Cardiac fibroblast (primary cell): ENCODE results near the gene CDK2AP2.

Source experiments
- DNase-seq, 2 donors: peaks; one replicate each; pipeline versions ENCODE4 v3.0.0 to v3.0.0-alpha.2; 2010; ENCODE audit warnings: low read depth in 2 of 2
- H3K4me3 ChIP-seq, 2 donors: replicated peaks in 1 of 2; 1 replicate in 1 of 2; 2 replicates in 1 of 2; pipeline ENCODE4 v1.5.1; 2011; ENCODE audit warnings: low read depth in 2 of 2, low read length in 2 of 2, mild to moderate bottlenecking in 2 of 2, moderate library complexity in 1 of 2
- TF ChIP-seq, protein P1 (sequence below): IDR thresholded peaks from one replicate; pipeline ENCODE4 v1.5.1; 2011; ENCODE audit warnings: low read depth, mild to moderate bottlenecking, low read length, inconsistent platforms

Gene CDK2AP2

GRCh38 chr11:67544616-67545242 is 36.8 kb upstream of the CDK2AP2 start:
- DNase-seq, result peak in 1 of 2 donors; percentile 6
- TF ChIP-seq, protein P1, sequence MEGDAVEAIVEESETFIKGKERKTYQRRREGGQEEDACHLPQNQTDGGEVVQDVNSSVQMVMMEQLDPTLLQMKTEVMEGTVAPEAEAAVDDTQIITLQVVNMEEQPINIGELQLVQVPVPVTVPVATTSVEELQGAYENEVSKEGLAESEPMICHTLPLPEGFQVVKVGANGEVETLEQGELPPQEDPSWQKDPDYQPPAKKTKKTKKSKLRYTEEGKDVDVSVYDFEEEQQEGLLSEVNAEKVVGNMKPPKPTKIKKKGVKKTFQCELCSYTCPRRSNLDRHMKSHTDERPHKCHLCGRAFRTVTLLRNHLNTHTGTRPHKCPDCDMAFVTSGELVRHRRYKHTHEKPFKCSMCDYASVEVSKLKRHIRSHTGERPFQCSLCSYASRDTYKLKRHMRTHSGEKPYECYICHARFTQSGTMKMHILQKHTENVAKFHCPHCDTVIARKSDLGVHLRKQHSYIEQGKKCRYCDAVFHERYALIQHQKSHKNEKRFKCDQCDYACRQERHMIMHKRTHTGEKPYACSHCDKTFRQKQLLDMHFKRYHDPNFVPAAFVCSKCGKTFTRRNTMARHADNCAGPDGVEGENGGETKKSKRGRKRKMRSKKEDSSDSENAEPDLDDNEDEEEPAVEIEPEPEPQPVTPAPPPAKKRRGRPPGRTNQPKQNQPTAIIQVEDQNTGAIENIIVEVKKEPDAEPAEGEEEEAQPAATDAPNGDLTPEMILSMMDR, result no peak

GRCh38 chr11:67543585-67543984 is 35.6 kb upstream of the CDK2AP2 start:
- TF ChIP-seq, protein P1, result no peak

More at GRCh38 chr11:67544616-67545242, 36.8 kb upstream of the CDK2AP2 start:
- no peak overlapping the region for H3K4me3 ChIP-seq

GRCh38 chr11:67542971-67543370 is 35.0 kb upstream of the CDK2AP2 start:
- H3K4me3 ChIP-seq, result no peak overlapping the region
- TF ChIP-seq, protein P1, result no peak
- no peak for DNase-seq

More at GRCh38 chr11:67543585-67543984, 35.6 kb upstream of the CDK2AP2 start:
- no peak overlapping the region for H3K4me3 ChIP-seq
- DNase-seq, result no peak

DNA sequence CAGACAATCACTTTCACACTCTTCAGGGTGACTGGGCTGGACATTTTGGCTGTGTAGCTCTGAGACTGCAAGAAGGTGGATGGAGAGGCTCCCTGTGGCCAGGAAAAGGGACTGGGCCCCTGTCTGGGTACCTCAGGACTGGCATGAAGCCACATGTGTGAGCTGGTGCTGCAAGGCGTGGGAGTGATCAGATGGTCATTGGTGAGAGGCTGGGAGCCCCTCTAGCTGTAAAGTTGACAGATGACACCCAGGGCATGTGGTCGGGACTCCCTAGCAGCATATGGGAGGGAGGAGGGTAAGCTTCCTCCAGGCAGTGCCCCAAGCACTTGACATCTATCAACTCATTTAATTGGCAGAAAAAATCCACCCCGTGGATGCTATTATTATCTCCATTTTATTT is 34.2 kb upstream of the CDK2AP2 start:
- TF ChIP-seq, protein P1, result no peak
- DNase-seq, result no peak

GRCh38 chr11:67541198-67541597 is 33.2 kb upstream of the CDK2AP2 start:
- H3K4me3 ChIP-seq, result no peak overlapping the region
- TF ChIP-seq, protein P1, result no peak
- no peak for DNase-seq

More for the DNA sequence above, 34.2 kb upstream of the CDK2AP2 start:
- H3K4me3 ChIP-seq, result no peak overlapping the region

DNA sequence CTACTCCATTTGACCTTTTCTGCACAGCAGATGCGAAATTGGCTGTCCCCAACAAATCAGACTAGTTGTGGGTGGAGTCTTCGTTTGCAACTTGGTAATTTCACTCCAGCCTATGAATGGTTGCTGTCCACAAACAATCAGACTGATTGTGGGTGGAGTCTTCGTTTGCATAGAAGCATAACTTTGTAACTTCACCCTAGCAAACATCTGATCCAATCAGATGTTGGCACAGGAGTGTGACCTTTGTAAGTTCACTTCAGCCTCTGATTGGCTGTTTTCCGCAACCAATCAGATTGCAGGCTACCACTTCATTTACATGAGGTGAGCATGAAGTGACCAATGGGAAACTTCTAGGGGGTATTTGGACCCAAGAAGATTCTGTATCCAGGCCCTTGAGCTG is 31.6 kb upstream of the CDK2AP2 start:
- DNase-seq, result no peak
- TF ChIP-seq, protein P1, result no peak
- no peak overlapping the region for H3K4me3 ChIP-seq
